ENCODE data around the gene URAD.

URAD gene

DNA sequence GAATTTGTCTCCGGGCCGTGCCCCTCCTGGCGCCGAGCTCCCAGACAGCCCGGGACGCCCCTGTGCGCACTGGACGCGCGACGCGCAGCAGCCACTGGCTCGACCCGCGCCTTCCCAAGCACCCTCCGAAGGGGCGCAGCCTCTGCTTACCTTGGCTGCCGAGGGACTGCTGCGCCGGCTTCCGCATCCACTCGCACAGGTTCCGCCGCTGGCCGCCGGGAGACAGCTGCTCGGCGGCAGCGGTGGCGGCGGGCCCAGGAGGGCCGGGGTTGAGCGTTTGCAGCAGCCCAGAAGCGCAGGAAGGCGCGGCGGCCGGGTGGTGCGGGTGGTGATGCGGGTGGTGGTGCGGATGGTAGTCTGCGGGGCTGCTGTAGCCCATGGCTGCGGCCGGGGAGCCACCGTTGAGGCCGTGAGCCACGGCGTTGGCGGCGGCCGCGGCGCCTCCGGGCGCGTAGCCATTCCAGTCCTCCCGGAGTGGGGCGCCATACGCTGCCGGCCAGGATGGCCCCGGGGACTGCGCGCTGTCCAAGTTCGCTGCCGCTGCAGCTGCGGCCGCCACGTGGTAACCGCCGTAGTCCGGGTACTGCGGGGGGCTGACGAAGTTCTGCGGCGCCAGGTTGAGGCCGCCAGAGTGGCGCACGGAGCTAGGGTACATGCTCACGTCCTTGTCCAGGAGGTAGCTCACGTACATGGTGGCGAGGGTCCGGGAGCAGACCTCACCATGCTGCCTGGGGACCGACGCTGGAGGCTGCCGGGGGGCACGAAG, 20.0 kb downstream of the URAD start:
- TF ChIP-seq, protein P1, sequence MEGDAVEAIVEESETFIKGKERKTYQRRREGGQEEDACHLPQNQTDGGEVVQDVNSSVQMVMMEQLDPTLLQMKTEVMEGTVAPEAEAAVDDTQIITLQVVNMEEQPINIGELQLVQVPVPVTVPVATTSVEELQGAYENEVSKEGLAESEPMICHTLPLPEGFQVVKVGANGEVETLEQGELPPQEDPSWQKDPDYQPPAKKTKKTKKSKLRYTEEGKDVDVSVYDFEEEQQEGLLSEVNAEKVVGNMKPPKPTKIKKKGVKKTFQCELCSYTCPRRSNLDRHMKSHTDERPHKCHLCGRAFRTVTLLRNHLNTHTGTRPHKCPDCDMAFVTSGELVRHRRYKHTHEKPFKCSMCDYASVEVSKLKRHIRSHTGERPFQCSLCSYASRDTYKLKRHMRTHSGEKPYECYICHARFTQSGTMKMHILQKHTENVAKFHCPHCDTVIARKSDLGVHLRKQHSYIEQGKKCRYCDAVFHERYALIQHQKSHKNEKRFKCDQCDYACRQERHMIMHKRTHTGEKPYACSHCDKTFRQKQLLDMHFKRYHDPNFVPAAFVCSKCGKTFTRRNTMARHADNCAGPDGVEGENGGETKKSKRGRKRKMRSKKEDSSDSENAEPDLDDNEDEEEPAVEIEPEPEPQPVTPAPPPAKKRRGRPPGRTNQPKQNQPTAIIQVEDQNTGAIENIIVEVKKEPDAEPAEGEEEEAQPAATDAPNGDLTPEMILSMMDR (IDR thresholded peaks at IDR 0.05; ENCODE audit: borderline replicate concordance, control extremely low read depth, extremely low read depth, insufficient read depth, missing control alignments) = no peak
- in situ Hi-C loops (cut with MboI; ENCODE audit: low sequenced_read_pairs, unreplicated experiment) = loop anchor here (25.0 kb wide), 1 partner anchor 1006 kb away; no protein-coding TSS in a partner anchor
- DNase-seq (ENCODE audit: low spot score) = peak; percentile 41

DNA sequence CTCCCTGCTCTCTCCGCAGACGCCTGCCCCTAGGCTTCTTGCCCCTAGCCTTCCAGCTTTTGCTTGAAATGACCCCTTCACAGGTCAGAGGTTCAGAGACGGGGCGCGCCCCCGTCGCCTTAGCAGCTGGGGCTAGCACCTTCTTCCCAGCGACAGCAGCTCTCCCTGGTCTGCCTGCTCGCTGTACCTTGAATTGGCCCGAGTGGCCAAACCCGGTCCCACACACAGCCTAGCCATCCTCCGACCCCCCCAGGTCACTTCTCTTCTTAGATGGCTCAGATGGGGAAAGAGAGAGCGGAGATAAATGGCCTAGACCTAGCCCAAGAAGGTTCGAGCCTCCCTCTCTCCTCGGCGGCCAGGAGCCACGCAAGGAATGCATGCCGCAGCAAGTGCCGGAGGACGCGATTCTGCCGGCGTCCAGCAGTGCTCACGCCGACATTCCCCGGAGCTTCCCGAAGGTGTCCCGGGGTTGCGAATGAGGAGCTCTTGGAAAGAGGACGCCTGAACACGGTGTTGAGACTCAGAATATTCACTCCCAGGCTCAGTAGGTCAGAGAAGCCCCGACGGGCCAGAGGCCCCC, 20.7 kb downstream of the URAD start:
- in situ Hi-C loops (cut with MboI; ENCODE audit: low sequenced_read_pairs, unreplicated experiment) = loop anchor here (25.0 kb wide), 1 partner anchor 1006 kb away; no protein-coding TSS in a partner anchor
- TF ChIP-seq, protein P1 (IDR thresholded peaks at IDR 0.05; ENCODE audit: borderline replicate concordance, control extremely low read depth, extremely low read depth, insufficient read depth, missing control alignments) = no peak
- peak; percentile 32 for DNase-seq (ENCODE audit: low spot score)

DNA sequence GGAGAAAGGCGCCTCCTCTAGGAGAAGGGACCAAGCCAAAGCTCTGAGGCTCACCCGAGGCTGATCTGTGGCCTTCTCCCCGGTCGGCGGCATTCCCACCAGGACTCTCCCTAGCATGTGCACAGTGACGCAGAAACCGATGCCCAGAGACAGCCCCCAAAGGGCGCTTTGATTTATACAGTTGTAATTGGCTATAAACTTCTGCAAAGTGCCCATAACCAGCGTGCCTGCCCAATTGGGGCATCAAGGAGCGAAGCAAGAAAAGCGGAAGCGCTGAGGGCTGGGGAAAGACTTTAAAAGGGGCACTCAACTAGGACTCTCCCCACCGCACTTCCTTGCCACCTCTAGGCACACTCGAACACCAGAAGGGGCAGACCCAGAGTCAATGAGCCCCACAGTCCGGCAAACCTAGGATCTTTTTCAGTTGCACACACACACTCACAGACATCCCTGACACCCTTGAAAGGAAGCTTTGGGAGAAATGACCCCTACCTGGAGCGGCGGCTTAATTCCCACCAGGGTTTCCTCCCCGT, 21.2 kb downstream of the URAD start:
- in situ Hi-C loops (cut with MboI; ENCODE audit: low sequenced_read_pairs, unreplicated experiment) = loop anchor here (25.0 kb wide), 1 partner anchor 1005 kb away; no protein-coding TSS in a partner anchor
- TF ChIP-seq, protein P1 (IDR thresholded peaks at IDR 0.05; ENCODE audit: borderline replicate concordance, control extremely low read depth, extremely low read depth, insufficient read depth, missing control alignments) = no peak
- DNase-seq (ENCODE audit: low spot score) = peak; percentile 39

DNA sequence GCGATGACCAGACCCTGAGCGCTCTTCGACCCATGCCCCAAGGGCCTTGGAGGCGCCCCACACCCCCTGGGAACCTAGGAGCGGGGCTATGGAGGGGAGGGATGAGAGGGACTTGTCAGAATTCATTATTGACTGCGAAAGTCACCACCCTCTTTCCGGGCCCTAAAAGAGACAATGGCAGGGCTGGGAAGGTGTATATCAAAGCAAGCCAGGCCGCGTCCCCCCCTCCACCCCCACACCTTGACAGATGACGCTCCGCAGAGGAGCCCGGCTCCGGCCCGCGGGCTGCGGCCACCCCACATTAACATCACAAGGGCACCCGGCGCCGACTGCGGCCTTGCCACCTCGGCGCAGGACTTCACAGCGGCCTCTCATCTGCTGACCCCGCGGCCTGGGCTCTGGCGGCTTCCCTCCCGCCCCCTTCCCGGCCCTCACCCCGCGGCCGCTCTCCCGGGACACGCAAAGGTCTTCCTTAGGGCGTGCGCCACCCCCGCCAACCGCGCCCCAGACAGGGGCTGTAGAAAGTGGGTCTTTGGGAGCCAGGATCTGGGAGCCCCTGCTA, 21.8 kb downstream of the URAD start:
- TF ChIP-seq, protein P1 (IDR thresholded peaks at IDR 0.05; ENCODE audit: borderline replicate concordance, control extremely low read depth, extremely low read depth, insufficient read depth, missing control alignments) = no peak
- no peak for DNase-seq (ENCODE audit: low spot score)
- in situ Hi-C loops (cut with MboI; ENCODE audit: low sequenced_read_pairs, unreplicated experiment) = loop anchor here (25.0 kb wide), 1 partner anchor 1004 kb away; no protein-coding TSS in a partner anchor

DNA sequence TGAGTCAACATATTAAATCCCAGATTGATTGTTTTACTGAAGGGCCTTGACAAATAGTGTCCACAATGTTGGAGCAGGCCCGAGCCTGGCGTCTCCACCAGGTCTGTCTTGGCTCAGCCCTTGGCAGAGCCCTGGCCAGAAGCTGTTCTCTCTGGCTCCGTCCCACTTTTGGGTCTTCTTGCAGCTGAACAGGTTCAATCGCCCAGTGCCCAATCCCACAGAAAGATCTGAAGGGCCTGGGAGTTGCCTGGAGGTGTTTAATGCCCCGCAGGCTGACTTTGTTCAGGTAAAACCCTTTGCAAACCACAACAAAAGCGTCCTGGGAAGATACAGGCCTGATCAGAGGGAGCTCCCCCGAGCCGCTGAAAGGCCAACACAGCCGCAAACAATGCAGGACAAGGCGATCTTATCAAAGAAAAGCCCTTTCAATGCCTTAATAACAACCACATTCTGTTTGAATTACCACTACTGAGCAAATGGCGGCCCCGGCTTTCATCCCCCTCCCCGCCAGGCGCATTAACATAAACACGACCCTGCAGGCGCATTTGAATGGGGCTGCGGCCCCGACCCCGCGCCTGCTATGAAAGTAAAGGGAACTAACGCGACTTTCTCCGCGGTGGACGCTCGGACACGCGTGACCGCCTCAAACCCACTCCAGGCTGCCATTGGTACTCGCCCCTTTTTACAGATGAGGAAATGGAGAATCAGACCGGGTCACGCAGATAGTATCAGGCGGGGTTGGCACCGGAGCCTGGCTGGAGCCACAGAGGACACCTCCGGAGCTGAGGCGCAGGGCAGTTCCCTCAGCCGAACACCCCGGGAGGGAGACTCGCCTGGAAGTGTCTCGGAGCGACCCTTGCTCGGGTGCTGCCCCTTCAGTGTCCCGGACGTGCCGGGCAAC, 22.5 kb downstream of the URAD start:
- DNase-seq (ENCODE audit: low spot score) = peak; percentile 37
- TF ChIP-seq, protein P1 (IDR thresholded peaks at IDR 0.05; ENCODE audit: borderline replicate concordance, control extremely low read depth, extremely low read depth, insufficient read depth, missing control alignments) = no peak
- in situ Hi-C loops (cut with MboI; ENCODE audit: low sequenced_read_pairs, unreplicated experiment) = loop anchor here (25.0 kb wide), 1 partner anchor 1004 kb away; no protein-coding TSS in a partner anchor
